ENCODE data around the gene KRT2.

KRT2 gene

DNA sequence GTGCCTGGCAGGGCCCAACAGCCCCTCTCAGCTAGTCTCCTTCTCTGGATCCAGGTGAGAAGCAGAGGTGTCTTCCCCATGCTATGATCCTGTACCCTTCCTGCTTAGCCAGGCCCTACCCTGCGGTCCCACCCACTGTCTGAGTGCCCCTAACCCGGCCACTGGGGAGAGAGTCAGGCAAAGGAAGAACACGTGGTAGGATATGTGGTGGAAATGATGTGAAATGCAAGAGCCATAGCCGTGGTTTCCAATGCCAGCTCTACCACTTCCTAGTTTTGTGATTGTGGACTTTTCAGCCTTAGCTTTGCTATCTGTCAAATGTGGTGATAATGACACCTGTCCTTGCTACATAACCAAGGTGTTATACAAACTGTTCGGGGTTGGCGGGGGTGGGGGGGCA lies 15.8 kb downstream of the KRT2 start:
- DNase-seq: no peak

DNA sequence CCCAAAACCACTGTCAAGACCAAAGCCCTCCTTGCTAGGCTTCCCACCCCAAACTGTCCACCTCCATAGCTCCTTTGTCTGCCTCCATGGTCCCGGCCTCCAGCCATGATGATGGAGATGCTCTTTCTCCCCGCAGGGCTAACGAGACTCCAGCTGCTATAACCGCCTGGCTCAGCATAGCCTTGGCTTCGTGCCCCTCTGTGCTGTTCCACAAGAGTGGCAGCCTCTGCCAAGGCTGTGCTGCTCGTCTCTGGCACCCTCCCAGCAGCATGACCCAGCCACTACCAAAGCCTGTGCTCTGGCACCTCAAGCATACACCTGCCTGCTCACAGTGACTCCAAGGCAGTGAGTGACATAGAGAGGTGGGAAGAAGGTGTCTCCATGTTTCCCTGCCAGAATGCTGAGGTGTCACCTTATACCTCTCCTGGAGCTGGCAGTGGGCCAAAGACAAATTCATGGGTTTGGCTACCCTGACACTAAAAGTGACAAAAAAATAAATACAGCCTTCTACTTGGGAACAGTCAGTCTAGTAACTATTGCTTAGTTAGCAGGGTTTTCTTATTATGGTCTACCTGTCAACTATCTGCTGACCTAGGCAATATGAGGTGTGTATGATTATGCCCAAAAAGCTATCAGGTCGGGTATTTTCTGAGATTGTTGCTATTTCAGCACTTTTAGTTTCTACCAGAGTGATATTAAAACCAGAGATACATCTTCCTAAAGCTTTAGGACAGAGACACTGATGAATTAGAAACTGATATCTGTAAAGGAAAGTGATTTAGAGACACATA lies 17.6 kb downstream of the KRT2 start:
- no peak for DNase-seq

DNA sequence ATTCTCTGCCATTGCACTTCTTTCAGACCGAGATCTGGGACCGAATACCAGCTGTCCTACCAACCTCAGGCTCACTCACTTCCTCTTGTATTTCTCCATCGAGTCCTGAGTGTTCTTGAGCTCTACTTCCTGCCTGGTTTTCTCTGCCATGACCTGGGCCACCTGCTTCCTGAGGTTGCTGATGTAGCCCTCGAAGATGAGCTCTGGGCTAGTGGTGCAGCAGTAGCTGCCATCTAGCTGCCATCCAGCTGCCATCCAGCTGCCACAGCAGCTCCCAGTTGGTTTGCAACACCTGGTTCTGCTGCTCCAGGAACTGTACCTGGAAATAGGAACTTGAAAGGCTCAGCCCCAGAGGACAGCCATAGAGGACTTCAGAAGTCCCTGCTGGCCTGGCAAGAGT lies 18.6 kb downstream of the KRT2 start:
- no peak for DNase-seq

DNA sequence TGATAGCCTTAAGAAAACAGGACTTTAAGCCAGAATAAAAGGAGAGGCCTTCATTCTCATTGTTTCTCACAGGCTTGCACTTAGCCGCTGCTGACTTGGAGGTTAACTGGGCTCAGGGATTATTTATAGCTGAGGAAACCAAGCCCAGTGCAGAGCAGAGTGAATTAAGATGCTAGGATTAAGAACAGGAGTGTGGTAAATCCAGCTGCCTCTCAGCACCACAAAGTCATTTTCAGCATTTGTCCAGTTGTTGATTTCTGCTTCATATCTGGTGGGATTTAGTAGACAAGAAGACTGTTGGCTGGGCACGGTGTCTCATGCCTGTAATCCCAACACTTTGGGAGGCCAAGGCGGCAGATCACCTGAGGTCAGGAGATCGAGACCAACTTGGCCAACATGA lies 19.4 kb downstream of the KRT2 start:
- no peak for DNase-seq

DNA sequence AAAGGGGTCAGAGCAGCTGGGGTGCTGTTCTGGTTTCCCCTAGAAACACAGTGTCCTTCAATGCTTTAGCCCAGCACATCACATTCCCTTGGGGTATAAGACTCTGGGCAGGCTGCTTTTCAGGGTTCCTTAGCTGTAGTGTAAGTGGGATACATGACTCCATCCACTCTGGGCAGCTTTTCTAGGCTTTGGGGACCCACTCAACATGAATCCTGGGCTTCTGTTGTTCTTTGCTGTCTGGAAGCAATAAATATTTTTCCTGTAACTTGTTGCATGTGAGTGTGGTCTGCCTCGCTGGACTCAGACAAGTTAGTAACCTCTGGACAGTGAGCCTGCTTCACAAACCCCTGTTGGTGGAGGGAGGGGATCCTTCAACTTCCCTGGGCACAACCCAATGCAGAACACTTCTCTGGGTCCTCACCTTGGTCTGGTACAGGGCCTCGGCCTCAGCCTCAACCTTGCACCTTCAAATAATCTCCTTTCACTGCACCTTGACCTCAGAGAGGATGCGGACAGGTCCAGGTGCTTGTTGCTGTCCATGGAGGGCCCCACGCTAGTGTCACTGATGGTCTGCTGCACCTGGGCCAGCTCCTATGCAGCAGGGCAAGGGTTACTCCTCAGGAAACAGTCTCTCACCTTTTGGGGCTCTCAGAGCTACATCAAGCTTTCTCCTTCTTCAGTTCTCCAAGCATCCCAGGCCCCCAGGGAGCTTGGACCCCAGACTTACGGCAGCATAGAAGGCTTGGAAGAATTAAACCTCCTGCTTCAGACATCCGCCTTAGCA lies 20.1 kb downstream of the KRT2 start:
- DNase-seq: no peak

DNA sequence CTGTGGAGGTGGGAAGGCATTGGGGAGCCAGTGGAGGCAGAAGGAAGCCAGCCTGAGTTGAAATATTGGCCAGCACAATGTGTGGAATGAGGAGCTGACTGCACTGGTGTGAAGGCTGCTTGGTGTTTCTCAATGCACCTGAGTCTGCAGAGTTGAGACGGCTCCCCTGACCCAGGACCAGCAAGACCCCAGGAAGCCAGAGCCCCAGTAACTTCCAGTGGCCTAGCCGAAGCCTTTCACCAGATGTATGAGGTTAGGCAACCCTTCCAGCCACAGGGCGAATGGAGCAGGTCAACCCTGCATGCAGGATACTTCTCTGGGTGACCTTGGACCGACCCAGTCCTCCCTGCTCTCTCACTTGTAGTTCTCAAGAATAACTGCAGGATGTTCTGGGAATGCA lies 20.7 kb downstream of the KRT2 start:
- DNase-seq: no peak

DNA sequence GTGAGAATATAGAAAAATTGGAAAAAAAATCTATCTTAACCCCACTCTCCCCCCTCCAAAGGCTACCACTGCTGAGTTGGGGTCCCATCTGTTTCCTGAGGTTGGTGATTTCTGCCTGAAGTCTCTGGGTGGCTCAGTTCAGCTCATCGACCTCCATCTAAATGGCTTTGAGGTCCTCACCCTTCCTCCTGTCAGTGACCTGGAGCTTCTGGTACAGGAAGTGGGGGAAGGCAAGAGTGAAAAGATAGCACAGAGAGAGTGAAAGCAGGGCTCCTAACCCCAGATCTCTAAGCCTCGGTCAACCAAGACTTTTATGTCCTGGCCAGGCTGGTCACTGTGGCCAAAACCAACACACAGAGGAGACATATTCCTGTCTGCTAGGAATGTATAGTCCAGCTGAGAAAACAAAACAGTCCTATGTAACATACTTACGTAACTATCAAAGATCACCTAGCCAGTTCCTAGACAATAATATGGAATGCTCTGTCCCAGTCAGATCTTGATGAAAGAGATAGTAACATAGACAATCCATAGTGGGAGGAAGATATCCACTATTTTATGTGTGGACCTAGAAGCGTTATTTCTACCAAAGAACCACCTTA lies 21.3 kb downstream of the KRT2 start:
- DNase-seq: no peak

DNA sequence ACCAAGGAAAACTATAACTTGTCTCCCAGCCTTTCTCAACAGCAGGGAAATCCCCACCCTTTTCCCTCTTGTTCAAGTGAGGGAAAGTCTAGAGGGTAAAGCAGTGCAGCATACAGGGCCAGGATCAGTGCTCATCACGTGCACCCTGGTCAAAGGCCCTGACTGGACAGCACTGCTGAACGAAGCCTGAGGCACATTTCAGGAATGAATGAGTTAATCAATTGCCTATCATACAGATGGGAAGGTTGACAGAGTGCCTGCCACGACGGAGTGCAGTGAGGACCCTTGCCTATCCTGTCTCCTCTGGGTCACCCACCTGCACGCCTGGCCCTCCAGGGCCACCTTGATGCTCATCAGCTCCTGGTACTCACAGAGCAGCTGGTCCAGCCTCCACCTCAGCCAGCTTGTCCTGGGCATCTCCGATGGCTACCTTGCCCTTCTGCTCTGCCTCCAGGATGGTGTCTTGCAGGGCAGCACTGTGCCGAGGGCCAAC lies 22.0 kb downstream of the KRT2 start:
- DNase-seq: no peak

DNA sequence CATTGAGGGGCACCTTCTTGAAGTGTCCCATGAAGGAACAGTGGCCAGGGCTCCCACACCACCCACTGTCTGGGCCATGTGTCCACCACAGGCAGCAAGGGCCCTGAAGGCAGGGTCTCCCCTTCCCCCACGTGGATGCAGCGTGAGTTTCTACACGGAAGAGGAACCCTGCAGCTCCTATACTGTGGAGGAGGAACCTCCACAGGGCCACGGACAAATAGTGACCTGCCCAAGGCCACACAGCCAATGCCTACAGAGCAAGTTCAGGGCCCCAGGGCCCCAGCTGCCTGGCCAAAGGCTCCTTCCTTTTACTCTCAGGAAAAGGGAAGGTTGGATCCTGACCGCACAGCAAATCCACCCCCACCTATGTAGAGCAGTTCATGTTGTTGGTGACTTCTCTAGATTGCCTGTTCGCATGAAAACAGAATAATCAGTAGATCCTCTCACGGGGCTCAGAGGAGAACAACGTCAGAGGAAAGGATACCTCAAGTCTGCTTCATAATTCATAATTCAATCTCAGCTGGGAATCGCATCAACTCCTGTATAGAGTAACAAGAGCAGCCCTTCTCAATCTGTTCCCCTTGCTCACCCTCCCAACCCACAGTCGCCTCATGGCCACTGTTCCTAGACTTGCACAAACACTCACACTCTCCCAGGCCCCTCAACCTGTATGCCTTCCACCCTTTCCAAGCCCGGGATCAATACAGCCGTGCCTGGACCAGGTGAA lies 22.6 kb downstream of the KRT2 start:
- no peak for DNase-seq

DNA sequence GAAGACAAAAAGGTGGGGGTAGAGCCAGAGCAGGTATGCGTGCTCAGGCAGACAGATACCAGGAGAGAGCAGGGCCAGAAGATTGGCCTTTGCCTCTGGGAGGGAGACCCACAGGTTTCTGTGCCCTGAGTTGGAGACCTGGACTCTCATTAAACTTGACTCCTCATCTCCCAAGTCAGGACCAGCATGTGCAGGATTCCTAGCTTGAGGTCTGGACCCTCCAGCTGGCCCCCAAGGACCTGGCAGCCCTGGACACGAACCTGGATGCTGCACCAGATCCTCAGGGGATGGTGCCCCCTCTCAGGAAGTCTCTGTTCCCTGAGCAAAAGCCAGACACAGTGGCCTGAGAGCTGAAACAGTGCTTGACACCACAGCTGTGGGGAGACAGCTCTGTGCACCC lies 23.2 kb downstream of the KRT2 start:
- no peak for DNase-seq

DNA sequence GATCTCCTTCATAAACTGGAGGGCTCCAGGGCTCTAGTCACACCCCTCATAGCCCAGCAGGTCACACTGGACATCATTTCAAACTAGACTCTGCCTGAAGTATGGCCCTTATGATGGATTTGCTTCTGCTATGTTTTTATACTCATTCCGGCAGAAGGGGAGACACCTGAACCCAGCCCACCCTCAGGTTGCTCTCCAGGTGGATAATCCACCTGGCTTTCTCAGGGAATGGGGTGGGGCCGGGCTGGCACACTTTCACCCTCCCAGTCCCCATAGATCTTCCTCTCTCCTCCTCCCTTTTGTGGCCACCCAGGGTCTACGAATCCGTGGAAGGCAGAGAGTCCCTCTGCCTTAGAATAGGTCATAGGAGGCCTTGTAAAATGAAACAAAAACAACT lies 23.9 kb downstream of the KRT2 start:
- DNase-seq: no peak

DNA sequence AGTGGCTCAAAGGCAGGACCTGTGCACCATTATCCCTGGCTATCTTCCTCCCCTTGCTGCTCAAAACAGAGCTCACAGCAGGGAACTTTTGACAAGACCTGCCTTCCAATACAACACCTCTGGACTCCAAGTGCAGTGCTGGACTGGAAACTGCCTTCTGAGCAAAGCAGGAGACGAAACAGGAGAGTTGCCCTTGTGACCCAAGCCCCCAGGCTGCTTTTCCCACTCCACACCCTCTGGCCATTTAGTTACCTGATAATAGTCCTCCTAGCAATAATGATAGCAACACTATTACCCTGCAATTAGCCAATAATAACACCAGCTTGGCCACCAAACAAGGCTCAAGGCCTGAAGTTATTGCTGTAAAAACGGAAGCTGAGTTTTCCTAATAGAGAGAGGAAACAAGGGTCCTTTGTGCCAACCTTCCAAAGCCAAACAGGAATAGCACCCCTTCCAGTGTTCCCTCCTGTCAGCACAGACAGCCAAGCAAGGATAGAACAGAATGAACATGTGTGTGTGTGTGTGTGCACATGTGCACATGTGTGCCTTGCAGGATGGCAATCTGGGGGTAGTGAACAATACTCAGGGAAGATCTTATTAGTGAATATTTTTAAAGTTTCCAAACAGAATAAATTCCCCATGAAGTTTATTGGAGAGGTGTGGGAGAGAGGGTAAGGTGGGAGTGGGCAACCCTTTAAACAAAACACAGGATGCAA lies 24.5 kb downstream of the KRT2 start:
- DNase-seq: no peak

DNA sequence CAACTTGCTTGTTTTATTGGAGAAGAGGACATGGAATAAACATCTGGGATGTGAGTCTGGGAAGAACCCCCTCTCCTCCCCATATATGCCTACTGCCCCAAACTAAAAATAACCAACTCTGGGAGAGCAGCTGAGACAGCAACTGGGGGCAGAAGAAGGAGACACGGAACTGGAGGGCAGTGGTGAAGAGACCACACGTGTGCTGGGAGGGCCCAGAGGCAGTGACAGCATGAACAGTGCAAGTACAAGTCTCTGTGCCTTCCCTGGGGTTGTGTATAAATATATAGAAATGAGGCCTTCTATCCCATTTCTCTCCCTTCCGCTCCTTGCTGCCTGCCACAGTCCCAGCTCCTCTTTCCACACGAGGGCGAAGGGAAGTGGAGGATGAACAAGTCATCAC lies 29.7 kb downstream of the KRT2 start:
- DNase-seq: no peak

DNA sequence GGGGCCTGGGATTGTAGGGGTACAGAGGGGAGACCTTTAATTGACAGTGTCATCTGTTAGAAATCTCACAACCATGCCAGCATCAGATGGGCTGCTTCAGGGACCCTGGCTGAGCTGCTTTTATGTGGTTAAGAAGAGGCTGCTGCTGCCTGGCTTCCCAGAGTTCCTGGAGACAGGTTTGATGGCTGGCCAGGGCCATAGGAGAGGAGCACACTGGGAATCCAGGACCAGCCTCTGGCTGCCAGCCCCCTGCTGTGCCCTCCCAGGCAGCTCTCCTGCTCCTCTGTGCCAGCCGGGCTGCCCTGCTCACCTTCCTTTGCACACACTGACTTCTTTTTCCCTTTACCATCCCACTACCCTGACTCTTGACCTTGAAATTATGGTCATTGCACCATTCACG lies 33.1 kb downstream of the KRT2 start:
- DNase-seq: no peak

DNA sequence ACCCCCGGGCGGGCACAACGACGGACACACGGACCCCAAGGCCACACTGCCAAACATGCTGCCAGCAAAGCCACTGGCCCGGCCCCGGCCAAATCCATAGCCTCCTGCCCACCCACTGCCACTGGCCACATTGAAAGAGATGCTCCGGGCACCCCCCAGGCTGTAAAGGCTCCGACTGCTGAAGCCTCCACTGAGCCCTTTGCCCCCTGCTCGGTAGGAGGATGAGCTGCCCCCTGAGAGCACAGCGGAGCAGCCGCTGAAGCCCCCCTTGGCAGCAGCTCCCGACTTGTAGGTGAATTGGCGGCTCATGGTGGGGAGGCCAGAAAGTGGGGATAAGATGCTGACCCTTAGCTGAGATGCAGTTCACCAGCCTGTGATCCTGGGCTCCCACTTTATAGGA lies 33.8 kb downstream of the KRT2 start, which contains the start of gene KRT73:
TSS of gene KRT73 (minus strand) at position 344 of the 400 bp plus-strand sequence. CDS start at position 309, 35 bp downstream.
- no peak for DNase-seq

DNA sequence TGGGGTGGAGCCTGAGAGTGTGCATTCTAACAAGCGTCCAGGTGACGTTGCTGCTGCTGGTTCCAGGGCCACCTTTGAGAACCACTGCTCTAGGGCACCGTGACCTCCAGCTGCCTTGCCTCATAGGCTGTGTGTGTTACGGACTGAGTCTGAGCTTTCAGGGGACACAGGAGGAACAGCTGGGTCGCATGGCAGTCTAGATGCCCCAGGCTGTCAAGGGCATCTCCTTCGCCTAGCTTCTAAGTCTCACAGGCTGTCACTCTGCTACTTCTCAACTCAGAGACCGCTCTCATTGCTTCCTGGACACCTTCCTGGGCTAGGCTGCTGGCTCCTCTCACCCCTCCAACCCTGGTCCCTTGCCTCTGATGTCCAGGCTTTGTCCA lies 34.6 kb downstream of the KRT2 start:
- DNase-seq: no peak

DNA sequence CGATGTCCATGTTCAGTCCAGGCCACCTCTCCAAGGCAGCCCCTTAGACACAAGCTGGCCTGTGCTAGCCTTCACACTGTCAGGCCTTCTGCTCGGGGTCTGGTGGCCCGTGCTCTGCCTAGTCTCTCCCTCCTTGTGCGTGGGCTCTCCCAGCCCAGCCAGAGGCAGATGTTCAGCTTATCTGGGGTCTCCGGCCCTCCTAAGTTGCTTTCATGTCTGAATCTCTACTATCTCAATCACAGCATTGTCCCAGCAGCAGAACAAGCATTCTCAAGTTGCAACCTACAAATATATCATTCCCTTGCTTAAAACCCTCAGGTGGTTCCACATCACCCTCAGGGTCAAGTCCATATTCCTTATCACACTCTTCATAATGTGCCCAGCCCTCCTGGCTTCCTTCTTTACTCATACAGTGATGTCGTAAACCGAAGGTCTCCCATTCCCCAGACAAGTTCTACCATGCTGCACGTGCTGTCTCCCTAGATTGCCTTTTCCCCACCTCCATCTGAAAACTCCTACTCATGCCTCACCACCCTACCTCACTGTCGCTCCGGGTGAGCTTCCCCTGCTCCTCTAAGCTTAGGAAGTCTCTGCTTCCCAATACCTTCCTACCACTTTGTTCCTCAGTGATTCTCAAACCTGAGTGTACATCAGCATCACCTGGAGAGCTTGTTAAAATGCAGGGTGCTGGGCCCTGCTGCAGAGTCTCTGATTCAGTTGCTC lies 35.2 kb downstream of the KRT2 start:
- DNase-seq: no peak

DNA sequence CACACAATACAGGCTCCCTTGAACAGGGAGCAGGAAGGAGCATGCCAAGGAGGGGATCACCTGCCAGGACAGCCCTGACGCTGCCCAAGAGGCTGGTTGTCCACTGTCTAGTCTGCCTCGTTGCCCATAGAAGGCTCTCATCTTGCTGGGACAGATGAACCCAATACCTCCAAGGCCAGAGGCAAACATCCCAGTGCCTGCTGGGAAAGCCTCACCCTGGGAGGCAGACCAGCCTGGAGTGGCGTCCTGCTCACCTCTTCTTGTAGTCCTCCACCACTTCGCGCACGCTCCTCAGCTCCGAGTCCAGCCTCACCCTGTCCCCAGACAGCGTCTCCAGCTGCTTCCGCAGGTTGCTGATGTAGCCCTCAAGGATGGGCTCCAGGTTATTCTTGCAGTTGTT lies 36.1 kb downstream of the KRT2 start:
- no peak for DNase-seq

DNA sequence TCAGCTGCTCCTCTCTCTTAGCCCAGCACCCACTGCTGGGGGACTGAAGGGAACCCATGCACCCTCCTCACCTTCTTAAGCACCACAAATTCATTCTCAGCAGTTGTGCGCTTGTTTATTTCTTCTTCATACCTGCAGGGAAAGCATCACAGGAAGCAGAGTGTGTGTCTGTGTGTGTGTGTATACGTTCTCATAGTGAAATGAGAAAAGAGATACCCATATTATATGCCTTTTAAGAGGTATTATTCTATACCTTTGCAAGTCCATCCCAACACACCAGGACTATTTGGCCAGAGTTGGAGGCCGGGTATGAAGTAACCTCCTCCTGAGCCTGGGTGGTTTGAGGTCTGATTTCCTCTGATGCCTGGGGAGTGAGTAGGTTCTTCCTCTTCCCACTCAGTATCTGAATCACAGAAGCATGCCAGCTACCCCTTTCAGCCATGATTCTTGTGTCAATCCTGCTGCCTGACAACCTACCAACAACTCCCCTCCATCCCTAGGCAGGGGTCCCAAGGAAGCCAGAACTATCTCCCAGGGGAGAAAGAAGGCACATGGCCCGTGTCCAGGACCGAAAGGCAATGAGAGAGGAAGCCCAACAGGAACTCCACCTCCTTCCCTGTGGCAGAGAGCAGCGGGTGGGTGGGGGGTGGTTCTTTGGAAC lies 36.7 kb downstream of the KRT2 start:
- no peak for DNase-seq

DNA sequence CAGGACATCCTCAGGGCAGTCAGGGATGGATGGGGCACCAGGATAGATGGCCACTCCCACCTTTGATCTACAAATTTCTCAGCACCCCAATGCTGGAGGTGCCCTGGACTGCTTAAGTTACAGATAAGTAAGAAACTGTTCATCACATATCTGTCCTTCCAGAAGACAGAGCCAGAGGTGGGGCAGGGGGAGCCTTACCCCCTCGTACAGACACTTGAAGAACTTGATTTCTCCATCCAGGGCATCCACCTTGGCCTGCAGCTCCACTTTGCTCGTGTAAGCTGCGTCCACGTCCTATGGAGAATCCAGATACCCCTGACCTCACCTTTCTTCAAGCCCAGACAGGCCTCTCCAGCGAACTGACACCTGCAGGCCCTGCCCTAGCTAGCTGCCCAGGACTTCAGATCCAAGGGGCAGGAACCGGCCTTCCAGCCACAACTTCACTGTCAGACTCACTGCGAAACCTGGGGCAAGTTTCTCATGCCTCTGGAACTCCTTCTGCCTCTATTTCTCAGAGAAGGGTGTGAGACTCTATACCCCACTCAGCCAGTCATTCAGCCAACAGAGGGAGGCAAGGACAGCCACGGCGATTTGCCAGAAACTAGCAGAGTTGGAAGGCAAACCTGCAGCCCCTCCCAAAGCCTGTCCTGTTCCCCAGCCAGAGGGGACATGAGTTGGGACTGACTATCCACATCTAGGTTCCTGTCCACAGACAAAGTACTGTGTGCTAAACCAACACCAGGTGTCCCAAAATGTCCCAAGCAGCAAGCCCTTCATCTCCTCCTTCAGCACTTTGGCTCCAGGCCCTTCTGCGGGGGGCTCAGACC lies 37.4 kb downstream of the KRT2 start:
- no peak for DNase-seq
